ENCODE data around the gene CLTRN.

DNA sequence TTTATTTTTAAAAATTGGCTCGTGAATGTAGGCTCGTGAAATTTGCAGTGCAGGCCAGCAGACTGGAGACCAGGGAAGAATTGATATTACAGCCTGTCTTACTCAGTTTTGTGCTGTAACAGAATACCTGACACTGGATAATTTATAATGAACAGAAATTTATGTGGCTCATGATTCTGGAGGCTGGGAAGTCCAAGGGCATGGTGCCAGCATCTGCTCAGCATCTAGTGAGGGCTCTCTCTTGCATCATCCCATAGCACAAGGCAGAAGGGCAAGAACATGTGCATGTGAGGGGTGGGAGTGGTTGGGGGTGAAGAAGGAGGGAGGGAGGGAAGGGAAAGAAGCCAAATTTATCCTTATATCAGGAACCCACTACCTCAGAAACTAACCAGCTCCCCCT lies 13.7 kb upstream of the CLTRN start:
- TF ChIP-seq, protein P1, sequence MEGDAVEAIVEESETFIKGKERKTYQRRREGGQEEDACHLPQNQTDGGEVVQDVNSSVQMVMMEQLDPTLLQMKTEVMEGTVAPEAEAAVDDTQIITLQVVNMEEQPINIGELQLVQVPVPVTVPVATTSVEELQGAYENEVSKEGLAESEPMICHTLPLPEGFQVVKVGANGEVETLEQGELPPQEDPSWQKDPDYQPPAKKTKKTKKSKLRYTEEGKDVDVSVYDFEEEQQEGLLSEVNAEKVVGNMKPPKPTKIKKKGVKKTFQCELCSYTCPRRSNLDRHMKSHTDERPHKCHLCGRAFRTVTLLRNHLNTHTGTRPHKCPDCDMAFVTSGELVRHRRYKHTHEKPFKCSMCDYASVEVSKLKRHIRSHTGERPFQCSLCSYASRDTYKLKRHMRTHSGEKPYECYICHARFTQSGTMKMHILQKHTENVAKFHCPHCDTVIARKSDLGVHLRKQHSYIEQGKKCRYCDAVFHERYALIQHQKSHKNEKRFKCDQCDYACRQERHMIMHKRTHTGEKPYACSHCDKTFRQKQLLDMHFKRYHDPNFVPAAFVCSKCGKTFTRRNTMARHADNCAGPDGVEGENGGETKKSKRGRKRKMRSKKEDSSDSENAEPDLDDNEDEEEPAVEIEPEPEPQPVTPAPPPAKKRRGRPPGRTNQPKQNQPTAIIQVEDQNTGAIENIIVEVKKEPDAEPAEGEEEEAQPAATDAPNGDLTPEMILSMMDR (IDR thresholded peaks at IDR 0.05): no peak
- no peak for TF ChIP-seq POLR2A (IDR thresholded peaks at IDR 0.05)

Measured in uterus (tissue), 2 donors.